IPS-NIHi11 (cell line): Measurements from ENCODE around the gene MLEC.
"Not testable (repeated sequence)": the region's sequence is repeated elsewhere in the genome, so short reads cannot be mapped to it uniquely, and the experiment has no call there.

Source experiments
- DNase-seq: peaks from one replicate; pipeline ENCODE4 v3.0.0; 2012; ENCODE audit warnings: mixed read lengths, low spot score

The MLEC gene

DNA sequence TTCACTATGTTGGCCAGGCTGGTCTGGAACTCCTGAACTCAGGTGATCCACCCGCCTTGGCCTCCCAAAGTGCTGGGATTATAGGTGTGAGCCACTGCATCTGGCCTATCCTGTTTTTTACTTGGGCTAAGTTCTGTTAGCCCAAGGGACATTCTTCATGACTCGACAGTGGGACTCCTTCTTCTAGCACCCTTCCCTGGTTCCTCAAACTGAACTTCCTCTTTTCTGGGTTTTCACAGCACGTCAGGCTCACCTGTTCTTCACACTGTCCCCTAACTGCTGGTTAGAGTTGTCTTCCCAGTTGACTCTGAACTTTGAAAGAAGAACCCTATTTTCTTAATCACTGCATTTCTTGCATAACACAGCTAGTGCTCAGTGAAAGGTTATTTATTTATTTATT lies 24.1 kb upstream of the MLEC start:
- DNase-seq = no peak

DNA sequence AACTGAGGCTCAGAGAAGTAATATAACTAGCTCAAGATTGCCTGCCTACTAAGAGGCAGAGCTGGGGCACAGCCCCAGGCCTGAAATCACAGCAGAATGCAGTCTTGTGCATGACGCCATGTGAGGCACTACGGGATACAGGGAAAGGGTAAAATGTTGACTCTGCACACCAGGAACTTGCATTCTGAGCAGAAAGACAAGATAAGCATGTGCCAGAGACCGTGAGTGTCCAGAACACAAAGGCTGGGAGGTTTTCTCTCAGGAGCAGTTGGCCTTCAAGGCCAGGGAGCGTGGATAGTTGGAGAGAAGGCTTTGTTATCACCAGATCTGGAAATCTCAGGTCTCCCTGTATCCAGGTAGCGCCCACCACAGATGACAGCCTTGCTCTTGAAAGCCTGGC lies 23.2 kb upstream of the MLEC start:
- DNase-seq = no peak

DNA sequence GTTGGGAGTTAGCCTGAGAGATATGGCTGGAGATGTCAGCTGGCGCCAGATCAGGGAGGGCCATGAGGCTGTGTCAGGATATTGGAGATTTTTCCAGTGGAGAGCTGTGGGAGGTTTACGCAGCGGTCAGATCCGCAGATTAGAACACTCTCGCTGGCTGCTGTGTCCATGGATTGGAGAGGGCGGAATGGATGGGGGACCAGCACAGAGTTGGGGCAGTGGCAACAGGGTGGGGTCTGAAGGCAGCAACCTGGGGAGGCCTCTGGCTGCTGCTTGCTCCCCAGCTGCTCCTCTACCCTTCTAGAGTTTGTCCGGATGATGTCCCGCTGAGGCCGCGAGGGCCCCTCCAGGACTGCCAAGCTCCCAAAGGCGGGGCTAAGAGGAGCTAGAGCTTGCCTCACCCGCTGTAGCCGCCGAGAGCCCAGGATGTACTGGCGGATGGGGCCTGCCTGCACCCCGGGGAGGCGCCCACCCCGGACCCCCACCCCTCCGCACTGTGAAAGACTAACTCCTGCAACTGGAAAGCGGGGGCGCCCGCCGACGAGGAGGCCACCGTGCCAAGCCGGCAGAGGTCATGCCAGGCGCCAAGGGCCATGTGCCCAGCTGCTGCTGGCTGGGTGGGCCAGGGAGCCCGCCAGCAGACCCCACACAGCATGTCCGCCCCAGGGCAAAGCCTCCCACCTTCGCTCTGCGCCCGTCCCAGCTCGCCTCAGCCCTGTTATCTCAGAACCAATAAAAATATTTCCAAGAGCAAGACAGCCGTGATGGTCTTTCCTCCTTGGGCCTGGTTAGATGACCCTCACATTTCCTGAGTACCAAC lies 20.2 kb upstream of the MLEC start:
- DNase-seq = no peak

DNA sequence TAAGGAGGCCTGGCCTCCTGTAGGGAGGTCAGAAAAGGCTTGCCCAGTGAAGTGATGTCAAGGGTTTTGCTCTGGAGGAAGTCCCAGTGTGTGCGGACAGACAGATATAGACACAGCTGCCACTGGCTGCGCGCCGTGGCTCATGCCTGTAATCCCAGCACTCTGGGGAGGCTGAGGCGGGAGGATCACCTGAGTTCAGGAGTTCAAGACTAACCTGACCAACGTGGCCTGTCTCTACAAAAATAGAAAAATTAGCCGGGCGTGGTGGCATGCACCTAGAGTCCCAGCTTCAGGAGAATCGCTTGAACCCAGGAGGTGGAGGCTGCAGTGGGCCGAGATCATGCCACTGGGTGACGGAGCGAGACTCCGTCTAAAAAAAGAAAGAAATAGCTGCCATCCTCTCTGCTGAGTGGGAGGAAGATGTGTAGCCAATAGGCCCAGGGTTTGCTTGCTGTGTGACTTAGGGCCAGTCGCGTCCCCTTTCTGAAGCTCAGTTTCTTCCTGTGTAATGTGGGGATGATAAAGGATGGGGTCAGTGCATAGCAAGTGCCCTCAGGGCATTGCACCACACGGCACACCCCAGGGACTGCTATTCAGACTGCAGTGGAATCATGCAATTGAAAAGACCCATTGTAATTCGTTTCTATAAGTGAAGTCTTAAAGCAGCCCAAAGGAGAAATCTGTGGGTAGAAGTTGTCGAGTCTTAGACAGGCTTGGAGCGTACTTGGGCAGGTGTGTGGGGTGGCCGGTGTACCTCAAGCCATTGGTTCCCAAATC lies 18.7 kb upstream of the MLEC start:
- peak; percentile 56 for DNase-seq

DNA sequence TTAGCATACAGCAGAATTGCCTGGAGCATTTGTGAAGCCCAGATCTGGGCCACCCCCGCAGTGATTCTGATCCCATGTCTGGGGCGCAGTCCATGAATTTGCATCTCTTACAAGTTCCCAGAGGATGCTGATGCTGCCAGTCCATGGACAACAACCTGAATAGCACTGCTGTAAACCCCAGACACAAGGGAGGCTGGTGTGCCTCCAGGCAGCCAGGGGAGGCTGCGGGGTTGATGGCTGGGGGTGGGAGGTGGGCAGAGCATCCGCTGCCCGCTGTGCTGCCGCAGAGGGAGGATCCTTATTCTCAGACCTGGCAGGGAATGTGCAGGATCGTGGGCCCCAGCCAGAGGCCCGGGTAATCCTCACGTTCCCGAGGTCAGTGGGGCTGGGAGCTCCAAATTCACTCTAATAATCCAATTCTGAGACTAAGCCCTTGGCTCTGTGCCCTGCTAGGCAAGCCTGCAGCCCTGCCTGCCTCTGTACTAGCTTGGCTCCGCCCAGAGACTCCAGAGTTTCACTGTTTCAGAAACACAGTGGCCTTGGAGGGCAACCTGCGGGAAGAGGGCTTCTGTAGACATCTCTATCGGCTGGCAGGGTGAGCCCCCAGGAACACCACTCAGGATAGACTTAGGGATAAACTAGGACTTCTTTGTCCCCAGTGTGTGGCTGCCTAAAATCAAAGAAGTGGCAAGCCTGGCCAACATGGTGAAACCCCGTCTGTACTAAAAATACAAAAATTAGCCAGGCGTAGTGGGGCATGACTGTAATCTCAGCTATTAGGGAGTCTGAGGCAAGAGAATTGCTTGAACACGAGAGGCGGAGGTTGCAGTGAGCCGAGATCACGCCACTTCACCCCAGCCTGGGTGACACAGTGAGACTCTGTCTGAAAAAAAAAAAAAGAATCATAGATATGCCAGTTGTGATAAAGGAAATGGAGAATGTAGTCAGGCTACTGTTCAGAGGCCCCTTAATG lies 17.8 kb upstream of the MLEC start:
- DNase-seq = peak; percentile 65

DNA sequence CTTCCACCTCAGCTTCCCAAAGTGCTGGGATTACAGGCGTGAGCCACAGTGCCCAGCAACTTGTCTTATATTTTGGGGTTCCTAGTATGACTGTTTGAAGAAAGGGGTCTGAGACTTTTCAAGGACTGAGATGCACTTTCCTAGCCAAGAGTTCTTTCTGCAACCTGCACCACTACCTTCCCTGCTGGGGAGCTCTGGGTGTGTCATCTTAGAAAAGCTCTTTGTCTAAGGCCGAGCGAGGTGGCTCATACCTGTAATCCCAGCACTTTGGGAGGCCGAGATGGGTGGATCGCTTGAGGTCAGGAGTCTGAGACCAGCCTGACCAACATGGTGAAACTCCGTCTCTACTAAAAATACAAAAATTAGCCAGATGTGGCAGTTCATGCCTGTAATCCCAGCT lies 16.7 kb upstream of the MLEC start:
- not testable (repeated sequence) for DNase-seq

DNA sequence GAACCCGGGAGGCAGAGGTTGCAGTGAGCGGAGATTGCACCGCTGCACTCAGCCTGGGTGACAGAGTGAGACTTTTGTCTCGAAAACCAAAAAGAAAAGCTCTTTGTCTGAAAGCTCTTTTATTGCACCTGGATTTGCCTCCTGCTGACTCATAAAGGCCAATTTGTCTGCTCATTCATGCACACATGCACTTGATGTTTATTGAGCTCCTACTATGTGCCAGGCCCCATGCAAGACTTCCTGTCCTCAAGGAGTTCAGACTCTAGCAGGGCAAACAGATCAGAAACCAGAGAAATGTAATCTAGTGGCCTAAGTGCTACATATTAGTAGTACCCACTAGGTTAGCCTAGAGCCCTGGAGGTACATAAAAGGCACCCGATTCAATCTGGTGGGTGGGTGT lies 16.3 kb upstream of the MLEC start:
- DNase-seq = no peak

DNA sequence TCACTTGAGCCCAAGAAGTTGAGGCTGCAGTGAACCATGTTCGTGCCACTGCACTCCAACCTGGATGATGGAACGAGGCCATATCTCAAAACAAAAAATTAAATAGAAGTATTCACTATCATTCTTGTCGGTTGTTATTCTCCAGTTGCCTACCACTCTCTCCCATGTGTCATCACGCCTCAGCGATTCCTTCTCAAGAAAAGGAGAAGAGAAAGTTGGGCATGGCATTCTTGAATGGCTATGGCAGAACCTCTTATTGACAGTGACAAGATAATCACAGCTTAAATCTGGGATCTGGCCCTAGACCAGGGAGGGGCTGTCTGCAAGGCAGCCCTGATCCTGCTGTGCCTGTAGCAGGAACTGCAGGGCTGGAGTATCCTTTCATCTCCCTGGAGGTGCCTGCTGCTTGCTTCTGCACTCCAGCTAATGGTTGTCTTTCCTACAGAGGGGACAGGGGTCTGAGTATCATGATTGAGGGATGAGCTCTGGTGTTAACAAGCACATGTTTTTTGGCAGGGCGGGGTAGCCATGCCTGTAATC lies 12.8 kb upstream of the MLEC start:
- DNase-seq = no peak

DNA sequence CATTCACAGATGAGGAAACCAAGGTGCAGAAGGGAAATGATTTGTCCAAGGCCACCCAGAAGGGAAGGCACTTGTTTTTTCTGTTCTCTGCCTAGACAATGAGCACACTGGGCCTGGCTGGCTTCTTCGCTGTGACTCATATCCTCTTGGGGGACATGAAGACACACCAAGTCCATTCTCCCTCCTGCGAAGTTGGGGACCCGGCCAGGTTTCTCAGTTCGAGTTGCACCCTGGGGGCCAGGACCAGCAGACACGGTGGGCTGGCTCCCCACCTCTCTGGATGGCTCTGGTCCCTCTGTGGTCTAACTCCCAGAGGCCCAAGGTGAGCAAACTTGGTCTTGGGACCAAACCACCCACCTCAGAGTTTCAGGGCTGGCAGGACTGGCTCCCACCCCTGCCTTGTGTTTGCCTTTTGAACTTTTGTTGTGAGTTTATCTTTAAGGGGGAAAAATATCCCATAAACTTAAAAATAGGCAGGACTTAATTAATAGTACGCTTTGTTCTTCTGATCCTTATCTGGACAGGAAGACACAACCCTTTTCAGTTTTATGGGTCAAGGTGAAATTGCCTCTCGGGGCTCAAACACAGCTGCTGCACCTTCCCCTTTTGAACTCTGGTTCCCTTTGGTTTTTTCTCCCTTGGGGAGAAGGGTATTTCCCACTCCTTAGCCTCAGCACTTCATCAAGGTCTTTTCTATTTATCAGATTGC lies 9.0 kb upstream of the MLEC start:
- DNase-seq = no peak

DNA sequence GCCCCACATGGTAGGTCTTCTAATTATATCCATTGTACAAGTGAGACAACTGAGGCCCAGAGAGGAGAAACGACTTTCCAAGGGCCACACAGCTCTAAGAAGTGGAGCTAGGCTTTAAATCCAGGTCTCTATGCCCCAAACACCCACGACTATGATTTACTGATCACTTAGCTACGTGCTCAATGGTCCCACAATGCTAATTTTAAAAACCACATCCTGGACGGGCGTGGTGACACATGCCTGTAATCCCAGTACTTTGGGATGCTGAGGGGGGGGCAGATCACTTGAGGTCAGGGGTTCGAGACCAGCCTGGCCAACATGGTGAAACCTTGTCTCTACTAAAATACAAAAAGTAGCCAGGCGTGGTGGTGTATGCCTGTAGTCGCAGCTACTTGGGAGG lies 8.4 kb upstream of the MLEC start:
- no peak for DNase-seq

DNA sequence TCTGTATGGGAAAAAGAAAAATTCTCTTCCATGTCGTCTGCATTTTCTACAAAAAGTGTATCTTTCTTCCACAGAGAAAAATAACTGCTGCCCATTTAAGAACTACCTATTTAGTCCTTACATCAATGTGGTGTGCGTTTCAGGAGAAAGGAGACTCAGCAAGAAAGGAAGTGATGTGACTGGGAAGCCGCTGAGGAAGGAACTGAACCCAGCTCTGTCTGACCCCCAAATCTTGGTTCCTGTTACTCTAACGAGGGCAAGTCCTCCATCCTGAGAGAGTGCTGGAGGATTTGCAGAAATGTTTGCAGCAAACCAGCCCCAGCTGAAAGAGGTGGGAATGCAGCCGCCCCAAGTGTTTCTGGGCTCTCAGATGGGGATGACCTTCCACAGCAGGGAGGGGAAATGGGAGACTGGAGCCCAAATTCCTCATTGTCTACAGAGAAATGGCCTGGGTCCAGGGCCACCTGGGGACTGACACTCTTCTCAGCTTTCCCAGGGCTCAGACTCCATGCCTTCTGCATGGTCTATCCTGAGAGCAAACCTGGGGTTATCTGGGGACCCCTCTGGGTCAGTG lies 6.7 kb upstream of the MLEC start:
- no peak for DNase-seq

DNA sequence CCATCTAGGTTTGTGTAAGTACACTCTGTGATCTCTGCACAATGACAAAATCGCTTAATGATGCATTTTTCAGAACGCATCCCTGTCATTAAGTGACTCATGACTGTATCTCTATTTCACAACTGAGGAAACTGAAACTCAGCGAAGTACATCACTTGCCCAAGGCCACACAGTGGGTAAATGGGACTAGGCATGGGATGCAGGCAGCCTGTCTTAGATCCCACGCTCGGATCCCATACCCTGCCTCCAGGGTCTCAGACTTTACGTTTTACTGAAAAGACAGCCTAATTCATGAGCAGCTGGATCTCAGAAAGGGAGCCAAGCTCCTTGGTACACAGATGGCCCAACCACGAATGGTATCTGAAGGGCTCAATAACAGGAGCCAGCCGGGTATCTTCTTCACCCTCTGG lies 2.4 kb upstream of the MLEC start:
- no peak for DNase-seq

DNA sequence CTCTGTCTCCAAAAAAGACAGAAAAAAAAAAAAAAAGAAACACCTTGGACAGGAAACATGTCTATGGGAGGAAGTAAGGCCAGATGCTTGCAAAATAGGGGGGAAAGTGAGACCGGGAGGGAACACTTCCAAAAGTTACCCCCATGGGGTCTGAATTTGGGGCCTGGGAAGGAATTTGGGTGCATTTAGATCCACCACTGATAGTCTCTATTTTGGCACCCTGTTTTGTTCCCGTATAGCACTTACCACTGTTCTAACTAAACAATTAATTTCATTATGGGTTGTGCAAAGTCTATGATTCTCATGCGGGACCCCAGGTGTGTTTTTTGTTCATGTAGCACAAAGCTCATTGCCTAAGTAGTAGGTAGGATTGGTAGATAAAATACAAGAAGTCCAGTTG lies 1.4 kb upstream of the MLEC start:
- DNase-seq = no peak

DNA sequence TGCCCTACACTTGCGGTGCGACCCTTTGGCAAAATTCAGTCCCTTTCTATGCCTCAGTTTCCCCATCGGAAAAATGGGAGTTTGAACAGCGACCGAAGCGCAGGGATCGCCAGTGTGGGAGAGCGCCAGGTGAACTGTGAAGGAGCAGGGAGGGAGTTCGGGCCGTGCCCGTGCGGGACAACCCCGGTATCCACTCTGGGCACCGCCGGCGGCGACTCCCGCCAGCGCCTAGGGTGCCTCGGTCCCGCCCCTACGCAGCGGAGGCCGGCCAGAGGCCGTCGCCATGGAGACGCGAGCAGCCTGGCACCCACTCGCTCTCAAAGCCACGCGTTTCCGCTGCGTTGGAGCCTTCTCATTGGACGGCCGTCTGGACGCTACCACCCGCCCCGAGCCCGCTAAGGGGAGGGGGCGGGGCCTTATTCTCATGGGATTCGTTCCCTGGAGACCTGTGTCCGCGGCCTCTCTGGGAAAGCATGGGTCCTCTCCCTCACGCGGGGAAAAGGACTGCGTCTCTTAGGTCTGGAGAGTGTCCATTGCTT lies 729 bp upstream of the MLEC start:
- peak; percentile 95 for DNase-seq

DNA sequence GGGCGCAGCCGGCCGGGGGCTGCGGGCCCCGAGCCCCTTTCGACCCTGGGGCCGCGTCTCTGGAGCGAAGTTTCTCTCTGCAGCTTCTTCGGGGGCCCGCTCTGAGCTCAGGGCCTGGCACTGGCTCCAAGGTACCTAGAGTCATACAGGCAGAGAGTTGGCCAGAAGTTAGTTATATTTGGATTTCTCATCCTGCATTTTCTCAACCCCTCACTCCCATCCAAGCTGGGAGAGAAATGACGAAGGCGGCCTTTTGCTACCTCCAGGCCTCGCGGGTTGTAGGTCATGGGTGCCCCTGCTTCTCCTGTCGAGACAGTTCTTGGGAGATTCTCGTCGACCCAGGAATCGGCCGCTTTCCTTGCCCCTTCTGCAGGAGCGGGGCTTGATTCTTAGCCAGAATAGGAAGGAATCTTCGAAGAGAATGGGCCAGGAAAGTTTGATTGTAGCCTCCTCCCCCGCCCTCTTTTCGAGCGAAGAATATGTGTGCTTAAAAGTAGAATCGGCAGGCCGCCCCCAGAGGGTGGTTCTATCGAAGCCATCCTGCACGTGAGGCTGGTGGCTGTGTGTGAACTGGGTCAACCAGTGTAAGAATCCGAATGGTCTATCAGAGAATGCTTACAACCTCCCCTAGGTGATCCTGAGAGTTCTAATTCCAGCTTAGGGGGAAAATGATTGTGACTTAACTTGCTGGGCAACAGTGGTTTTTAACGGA lies 785 bp downstream of the MLEC start:
- no peak for DNase-seq

DNA sequence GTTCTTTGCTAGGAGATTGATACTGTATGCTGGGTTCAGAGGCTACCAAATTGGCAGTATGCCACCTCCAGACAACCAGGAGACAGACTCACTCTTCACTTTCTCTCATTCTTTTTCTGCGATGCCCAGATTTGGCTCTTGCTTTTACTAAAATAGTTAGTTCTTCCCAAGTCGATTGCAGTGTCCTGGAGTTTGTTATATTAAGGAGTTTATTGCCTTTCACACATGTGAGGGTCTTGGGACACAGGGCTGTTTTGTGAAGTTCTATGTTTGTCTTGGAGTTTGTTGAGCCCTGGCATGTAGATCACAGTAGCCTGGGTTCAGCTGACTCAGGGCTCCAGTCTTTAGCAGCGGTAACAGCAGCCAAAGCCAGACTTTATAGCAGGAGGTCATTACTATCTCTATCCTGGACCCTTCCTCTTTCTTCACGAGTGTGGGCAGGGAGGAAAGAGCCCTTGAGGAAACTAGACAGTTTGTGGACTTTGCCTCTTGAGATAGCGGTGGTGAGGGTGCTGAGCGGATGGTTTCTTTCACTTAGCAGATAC lies 1.6 kb downstream of the MLEC start:
- DNase-seq = no peak

DNA sequence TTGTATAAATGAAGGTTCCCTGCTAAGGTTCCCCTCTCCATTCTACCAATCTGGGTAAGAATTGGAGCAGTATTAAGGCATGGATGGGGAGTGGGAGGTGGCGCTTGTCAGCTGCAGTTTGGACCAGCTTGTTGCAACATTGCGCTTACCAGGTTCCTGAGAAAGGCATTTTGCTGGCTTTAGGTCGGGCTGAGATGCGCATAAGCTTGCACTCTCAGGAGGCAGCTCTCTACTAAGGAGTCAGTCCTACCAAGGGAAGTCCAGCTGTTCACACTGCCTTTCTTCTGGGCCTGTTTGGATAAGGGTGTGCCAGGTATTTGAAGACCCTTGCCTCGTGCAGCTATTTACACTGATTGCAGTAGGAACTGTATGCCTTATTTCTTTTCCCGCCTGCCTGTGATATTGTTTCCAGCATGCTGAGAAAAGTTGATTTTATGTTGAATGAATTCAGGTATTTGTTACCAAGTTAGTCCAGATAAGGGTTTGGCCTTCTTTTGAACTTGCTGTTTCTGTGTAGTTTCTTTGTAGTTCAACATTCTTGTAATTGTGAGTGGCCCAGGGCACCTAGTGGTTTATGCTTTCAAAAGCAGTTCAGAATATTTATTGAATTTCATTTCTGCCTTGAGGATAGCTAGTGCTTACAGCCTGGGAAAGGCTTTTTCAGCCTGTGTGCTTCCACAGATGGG lies 2.6 kb downstream of the MLEC start:
- no peak for DNase-seq

DNA sequence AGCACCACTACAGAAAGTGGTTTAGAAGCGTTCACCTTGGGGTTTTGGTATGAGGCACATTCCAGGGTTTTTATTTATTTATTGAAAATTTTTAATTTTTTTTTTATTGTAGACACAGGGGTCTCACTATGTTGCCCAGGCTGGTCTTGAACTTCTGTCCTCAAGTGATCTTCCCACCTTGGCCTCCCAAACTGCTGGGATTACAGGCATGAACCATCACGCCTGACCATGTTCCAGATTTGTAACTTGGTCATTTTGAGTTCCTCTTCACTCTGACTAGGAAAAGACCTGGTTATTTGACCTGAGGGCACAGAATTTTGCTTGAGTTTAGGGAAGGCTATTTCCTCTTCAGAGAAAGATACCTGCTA lies 3.1 kb downstream of the MLEC start:
- no peak for DNase-seq

DNA sequence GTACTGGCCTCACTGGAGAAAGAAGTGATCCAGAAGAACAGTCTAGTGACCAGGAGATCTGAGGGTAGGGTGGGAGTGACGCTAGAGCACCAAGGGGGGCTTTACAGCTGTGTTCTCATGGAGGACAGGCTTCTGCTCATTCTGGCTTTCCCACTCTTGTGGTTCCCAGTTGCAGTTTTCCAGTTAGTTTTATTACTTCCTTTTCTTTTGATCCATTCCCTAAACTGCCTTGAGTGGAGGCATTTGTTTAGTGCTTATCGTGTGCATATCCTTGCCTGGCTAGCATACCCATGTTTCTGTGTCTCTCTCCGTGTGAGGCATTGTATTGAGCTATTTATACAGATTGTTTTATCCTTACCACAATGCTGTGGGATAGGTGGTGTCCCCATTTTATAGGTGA lies 4.0 kb downstream of the MLEC start:
- no peak for DNase-seq
